SK-N-SH (cell line): Measurements from ENCODE around the gene PIH1D2. TPM values are rescaled to one million over a fixed set of nuclear protein-coding genes. Genes with fewer than 3 reads are reported as not detected.

Source experiments
- CTCF ChIA-PET: fragments of 300-600, 350-600 bp; formaldehyde crosslinking; extraction: SDS; loops from one replicate; lab custom pipeline; 2021; lab: Yijun Ruan, JAX
- POLR2A ChIA-PET: fragments of 350-600 bp; sonication (Branson Sonifier 250); formaldehyde crosslinking; extraction: SDS; loops from one replicate; lab custom pipeline; 2020; ENCODE audit warnings: antibody characterized with exemption, inconsistent platforms; lab: Yijun Ruan, JAX
- DNase-seq: peaks from one replicate; pipeline ENCODE4 v3.0.0; 2012
- H2AFZ ChIP-seq: fragments of 200-600 bp; sonication (generic); 2 replicates; pipeline ENCODE4 v1.8.1; 2016; ENCODE audit warnings: antibody characterized with exemption, mild to moderate bottlenecking, low read depth
- H3F3A ChIP-seq: fragments of 200-600 bp; sonication (generic); replicated peaks from 2 replicates; pipeline ENCODE3; 2016; ENCODE audit warnings: antibody characterized with exemption, mild to moderate bottlenecking; ENCODE audit not compliant: insufficient read depth
- H3K27ac ChIP-seq, 2 experiments: fragments of 200-500 bp in 1 of 2; fragments of 200-600 bp in 1 of 2; sonication (Bioruptor generic) in 1 of 2; sonication (generic), shearing (Covaris generic) in 1 of 2; 2 replicates each; pipeline versions ENCODE4 v1.5.1 to v1.6.1; 2014 to 2016; ENCODE audit warnings: low read depth in 2 of 2, inconsistent platforms in 1 of 2, low read length in 1 of 2, mild to moderate bottlenecking in 1 of 2, mixed read lengths in 1 of 2
- H3K27me3 ChIP-seq: fragments of 200-600 bp; sonication (generic), shearing (Covaris generic); 2 replicates; pipeline ENCODE4 v1.6.1; 2016; ENCODE audit warnings: mixed run types; ENCODE audit not compliant: insufficient read depth
- H3K36me3 ChIP-seq, 2 experiments: fragments of 200-500 bp in 1 of 2; fragments of 200-600 bp in 1 of 2; sonication (Bioruptor generic) in 1 of 2; sonication (generic) in 1 of 2; replicated peaks in 1 of 2; 2 replicates each; pipeline versions ENCODE3 to v1.5.1; 2014 to 2016; ENCODE audit warnings: low read length in 1 of 2, mild to moderate bottlenecking in 1 of 2; ENCODE audit not compliant: insufficient read depth in 2 of 2, control insufficient read depth in 1 of 2
- H3K4me1 ChIP-seq, 2 experiments: fragments of 200-500 bp in 1 of 2; fragments of 200-600 bp in 1 of 2; sonication (Bioruptor generic) in 1 of 2; sonication (generic), shearing (Covaris generic) in 1 of 2; 2 replicates each; pipeline versions ENCODE4 v1.5.1 to v1.6.1; 2014 to 2016; ENCODE audit warnings: low read depth in 1 of 2, low read length in 1 of 2, mixed run types in 1 of 2; ENCODE audit not compliant: insufficient read depth in 2 of 2, control insufficient read depth in 1 of 2
- H3K4me2 ChIP-seq: fragments of 200-600 bp; sonication (generic), shearing (Covaris generic); 2 replicates; pipeline ENCODE4 v1.6.1; 2017; ENCODE audit warnings: mixed run types
- H3K4me3 ChIP-seq, 2 experiments: fragments of 200-500 bp in 1 of 2; fragments of 200-600 bp in 1 of 2; sonication (Bioruptor generic) in 1 of 2; sonication (generic), shearing (Covaris generic) in 1 of 2; 2 replicates each; pipeline versions ENCODE4 v1.5.1 to v1.8.1; 2014 to 2016; ENCODE audit warnings: low read depth in 2 of 2, inconsistent platforms in 1 of 2, low read length in 1 of 2, mild to moderate bottlenecking in 1 of 2, mixed read lengths in 1 of 2, moderate library complexity in 1 of 2
- H3K79me2 ChIP-seq: fragments of 200-600 bp; sonication (generic); 2 replicates; pipeline ENCODE4 v1.8.1; 2017; ENCODE audit warnings: mild to moderate bottlenecking; ENCODE audit not compliant: insufficient read depth
- H3K9ac ChIP-seq: fragments of 200-600 bp; sonication (generic); 2 replicates; pipeline ENCODE4 v1.6.1; 2017; ENCODE audit warnings: mixed run types
- H3K9me2 ChIP-seq: fragments of 200-600 bp; sonication (generic); 2 replicates; pipeline ENCODE4 v1.6.1; 2017; ENCODE audit warnings: mixed run types
- H3K9me3 ChIP-seq: fragments of 200-600 bp; sonication (generic); 2 replicates; pipeline ENCODE4 v1.6.1; 2017; ENCODE audit warnings: mixed run types, mild to moderate bottlenecking, moderate library complexity
- H4K20me1 ChIP-seq: fragments of 200-600 bp; sonication (generic); 2 replicates; pipeline ENCODE4 v1.6.1; 2017; ENCODE audit warnings: mild to moderate bottlenecking, mixed run types; ENCODE audit not compliant: insufficient read depth
- EP300 ChIP-seq, 2 experiments: IDR thresholded peaks; 2 replicates each; pipeline versions ENCODE4 v1.4.0 to v1.6.1; 2012; ENCODE audit warnings: borderline replicate concordance in 1 of 2, low read depth in 1 of 2, low read length in 1 of 2
- FOXM1 ChIP-seq: IDR thresholded peaks from 2 replicates; pipeline ENCODE4 v1.4.0; 2012; ENCODE audit warnings: low read depth, mild to moderate bottlenecking
- GABPA ChIP-seq: IDR thresholded peaks from 2 replicates; pipeline ENCODE4 v1.4.0; 2012; ENCODE audit warnings: low read depth, mild to moderate bottlenecking
- GATA2 ChIP-seq: sonication (generic); formaldehyde crosslinking; IDR thresholded peaks from 2 replicates; pipeline ENCODE4 v1.5.0; 2020; ENCODE audit warnings: mild to moderate bottlenecking, missing genetic modification reagents
- RAD21 ChIP-seq: IDR thresholded peaks from 2 replicates; pipeline ENCODE4 v1.6.1; 2012; ENCODE audit warnings: mild to moderate bottlenecking, low read length
- RXRA ChIP-seq: IDR thresholded peaks from 2 replicates; pipeline ENCODE4 v1.4.0; 2012; ENCODE audit warnings: low read depth, mild to moderate bottlenecking, borderline replicate concordance
- SIN3A ChIP-seq: IDR thresholded peaks from 2 replicates; pipeline ENCODE4 v1.6.1; 2012; ENCODE audit warnings: low read depth, mild to moderate bottlenecking, low read length, moderate library complexity, borderline replicate concordance
- YY1 ChIP-seq: IDR thresholded peaks from 2 replicates; pipeline ENCODE4 v1.4.0; 2012; ENCODE audit warnings: low read depth, mild to moderate bottlenecking
- WGBS: methylation state at CpG from one replicate; pipeline ENCODE4 v1.1.6; 2017; ENCODE audit warnings: low lambda C conversion rate; 5-methylcytosine and 5-hydroxymethylcytosine counted together
- polyA plus RNA-seq, 3 experiments: library from polyadenylated mRNA; depleted of rRNA; stranded (reverse); fragments of >200 nt; gene quantifications; 2 replicates each; pipeline ENCODE4 v1.2.3, GENCODE V29; 2012
- TF ChIP-seq, protein P1 (sequence below): IDR thresholded peaks from 2 replicates; pipeline ENCODE4 v1.4.0; 2012; ENCODE audit warnings: low read depth
- TF ChIP-seq, protein P2 (sequence below): fragments of 150-350 bp; IDR thresholded peaks from 2 replicates; pipeline ENCODE4 v1.6.1; 2016; ENCODE audit warnings: mild to moderate bottlenecking, low read depth, low read length

Gene PIH1D2
- polyA plus RNA-seq, 1 of the 3 experiments (the other 2 are of a cell fraction): 0.97 TPM

DNA sequence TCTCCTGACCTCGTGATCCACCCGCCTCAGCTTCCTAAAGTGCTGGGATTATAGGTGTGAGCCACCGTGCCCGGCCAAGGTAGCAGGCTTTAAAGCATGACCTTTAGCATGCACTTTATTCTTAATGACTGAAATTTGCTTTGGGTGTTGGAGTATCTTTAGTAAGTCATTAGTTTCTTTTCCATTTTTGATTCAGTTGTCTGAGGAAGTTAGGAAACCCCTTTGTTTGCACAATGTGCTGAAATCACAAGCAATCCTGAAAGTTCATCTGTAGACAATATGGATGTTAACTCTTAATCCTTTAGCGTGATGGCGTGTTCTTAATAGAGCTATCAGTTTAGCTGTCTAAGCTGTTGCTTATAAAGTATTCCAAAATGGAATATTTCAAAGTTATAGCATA lies 29.6 kb upstream of the PIH1D2 start:
- no peaks in the 10 kb centered on the region for H3K27me3 ChIP-seq
- H3K4me2 ChIP-seq: no peak overlapping the region
- no peak for DNase-seq
- H3K36me3 ChIP-seq: no peaks in the 10 kb centered on the region
- no peaks in the 10 kb centered on the region for H3K9me3 ChIP-seq
- CTCF ChIA-PET: interaction anchor here (1.5 to 3.3 kb wide), 2 partner anchors 10 to 177 kb away, joined by 3 to 25 read pairs; no protein-coding TSS in a partner anchor
- TF ChIP-seq YY1: no peak
- no peak for TF ChIP-seq GABPA
- no peak for TF ChIP-seq GATA2
- TF ChIP-seq, protein P1, sequence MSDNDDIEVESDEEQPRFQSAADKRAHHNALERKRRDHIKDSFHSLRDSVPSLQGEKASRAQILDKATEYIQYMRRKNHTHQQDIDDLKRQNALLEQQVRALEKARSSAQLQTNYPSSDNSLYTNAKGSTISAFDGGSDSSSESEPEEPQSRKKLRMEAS: no peak
- no peak for TF ChIP-seq EP300 (IDR thresholded peaks at IDR 0.05; ENCODE audit: borderline replicate concordance in 1 of 2, low read depth in 1 of 2, low read length in 1 of 2)
- TF ChIP-seq RXRA: no peak
- TF ChIP-seq SIN3A: no peak
- TF ChIP-seq FOXM1: no peak
- TF ChIP-seq, protein P2, sequence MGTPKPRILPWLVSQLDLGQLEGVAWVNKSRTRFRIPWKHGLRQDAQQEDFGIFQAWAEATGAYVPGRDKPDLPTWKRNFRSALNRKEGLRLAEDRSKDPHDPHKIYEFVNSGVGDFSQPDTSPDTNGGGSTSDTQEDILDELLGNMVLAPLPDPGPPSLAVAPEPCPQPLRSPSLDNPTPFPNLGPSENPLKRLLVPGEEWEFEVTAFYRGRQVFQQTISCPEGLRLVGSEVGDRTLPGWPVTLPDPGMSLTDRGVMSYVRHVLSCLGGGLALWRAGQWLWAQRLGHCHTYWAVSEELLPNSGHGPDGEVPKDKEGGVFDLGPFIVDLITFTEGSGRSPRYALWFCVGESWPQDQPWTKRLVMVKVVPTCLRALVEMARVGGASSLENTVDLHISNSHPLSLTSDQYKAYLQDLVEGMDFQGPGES: no peak
- no peak overlapping the region for H3K9ac ChIP-seq
- H2AFZ ChIP-seq: no peak overlapping the region
- whole genome bisulfite sequencing: 95% methylated on average over 5 of the region's 6 CpGs
- no peaks in the 10 kb centered on the region for H3F3A ChIP-seq
- no peaks in the 10 kb centered on the region for H4K20me1 ChIP-seq
- no peak overlapping the region for H3K27ac ChIP-seq
- no peaks in the 10 kb centered on the region for H3K4me1 ChIP-seq
- H3K4me3 ChIP-seq: no peak overlapping the region
- H3K79me2 ChIP-seq: no peaks in the 10 kb centered on the region; the same call in 1 of the 2 replicates
- no peaks in the 10 kb centered on the region for H3K9me2 ChIP-seq
- POLR2A ChIA-PET: no interaction called here

DNA sequence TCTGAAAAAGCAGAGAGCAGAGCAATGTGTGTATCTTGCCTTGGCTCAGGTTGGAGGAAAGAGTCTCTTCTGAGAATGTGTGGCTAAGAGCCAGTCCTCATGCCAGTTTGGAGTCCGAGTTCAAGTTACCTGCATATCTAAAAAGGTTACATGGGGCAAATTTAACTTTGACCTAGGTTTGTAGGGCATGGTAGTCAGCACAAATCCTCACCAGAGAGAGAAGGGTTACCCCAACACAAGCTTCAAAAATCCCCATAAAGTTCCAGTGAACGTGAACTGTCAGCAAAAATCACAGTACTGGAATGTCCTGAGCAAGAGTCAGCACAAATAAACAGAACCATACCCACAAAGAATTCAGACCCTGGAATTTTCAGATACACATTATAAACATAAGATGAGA lies 26.6 kb upstream of the PIH1D2 start:
- DNase-seq: no peak
- H3K27ac ChIP-seq: no peak overlapping the region
- POLR2A ChIA-PET: interaction anchor here (0.6 kb wide), 1 partner anchor 16 kb away, joined by 4 read pairs; no protein-coding TSS in a partner anchor

More for the DNA sequence above, 26.6 kb upstream of the PIH1D2 start:
- no peaks in the 10 kb centered on the region for H3K9me2 ChIP-seq
- CTCF ChIA-PET: interaction anchor here (1.3 to 2.2 kb wide), 2 partner anchors 13 to 75 kb away, joined by 3 to 12 read pairs; partner anchors contain the start of gene BCO2
- H4K20me1 ChIP-seq: no peaks in the 10 kb centered on the region
- no peak overlapping the region for H2AFZ ChIP-seq
- no peaks in the 10 kb centered on the region; the same call in 1 of the 2 replicates for H3K79me2 ChIP-seq
- 76% methylated on average over 2 of the region's 2 CpGs for WGBS
- H3K9ac ChIP-seq: no peak overlapping the region
- peaks cover 8 to 9% of the 10 kb centered on the region in 2 experiments for H3K36me3 ChIP-seq
- TF ChIP-seq SIN3A (no peak), RAD21 (no peak)
- no peaks in the 10 kb centered on the region for H3K9me3 ChIP-seq
- H3F3A ChIP-seq: no peaks in the 10 kb centered on the region
- no peak overlapping the region for H3K4me2 ChIP-seq
- H3K27me3 ChIP-seq: no peaks in the 10 kb centered on the region
- no peaks in the 10 kb centered on the region for H3K4me1 ChIP-seq
- H3K4me3 ChIP-seq: no peak overlapping the region
